DMS79 (cell line): ENCODE data around the gene ADK.

Experiments
- DNase-seq: peaks from one replicate; lab custom pipeline; 2025; lab: John Stamatoyannopoulos, UW

The ADK gene

DNA sequence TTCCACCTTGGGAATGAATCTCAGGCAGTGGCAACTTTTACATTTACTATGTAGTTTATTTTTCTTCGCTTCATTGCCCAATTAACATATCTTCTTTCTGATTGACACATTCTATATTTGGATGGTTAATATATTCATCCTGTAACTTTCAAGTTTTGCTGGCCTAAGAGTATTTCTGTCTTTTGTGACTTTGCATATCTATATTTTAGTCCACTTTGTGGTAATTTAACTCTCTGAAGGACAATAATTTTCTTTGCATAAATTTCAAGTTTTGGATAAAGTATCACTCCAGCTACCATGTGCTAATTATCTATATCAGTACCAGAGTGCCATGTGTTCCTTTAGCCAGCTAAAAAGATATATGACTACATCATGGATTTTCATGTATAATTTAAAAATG, 523.9 kb downstream of the ADK start:
- no peak for DNase-seq

DNA sequence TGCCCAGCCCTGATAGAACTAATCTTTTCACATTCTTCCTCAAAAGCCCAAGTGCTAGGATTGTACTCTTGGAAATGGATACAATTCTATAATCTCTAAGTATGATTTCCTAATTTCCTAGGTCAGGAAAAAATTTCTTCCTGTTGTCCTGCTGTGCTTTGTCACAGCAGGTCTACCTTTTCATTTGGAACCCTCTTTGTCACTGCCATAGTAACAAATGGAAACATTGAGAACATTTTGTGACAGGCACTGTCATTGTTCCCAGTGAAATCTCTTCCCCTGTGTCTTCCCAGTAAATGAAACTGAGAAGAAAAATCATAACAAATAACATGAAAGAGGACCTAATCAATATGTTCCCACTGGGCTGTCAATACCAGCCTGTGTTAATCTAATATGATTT, 524.5 kb downstream of the ADK start:
- DNase-seq, result no peak

DNA sequence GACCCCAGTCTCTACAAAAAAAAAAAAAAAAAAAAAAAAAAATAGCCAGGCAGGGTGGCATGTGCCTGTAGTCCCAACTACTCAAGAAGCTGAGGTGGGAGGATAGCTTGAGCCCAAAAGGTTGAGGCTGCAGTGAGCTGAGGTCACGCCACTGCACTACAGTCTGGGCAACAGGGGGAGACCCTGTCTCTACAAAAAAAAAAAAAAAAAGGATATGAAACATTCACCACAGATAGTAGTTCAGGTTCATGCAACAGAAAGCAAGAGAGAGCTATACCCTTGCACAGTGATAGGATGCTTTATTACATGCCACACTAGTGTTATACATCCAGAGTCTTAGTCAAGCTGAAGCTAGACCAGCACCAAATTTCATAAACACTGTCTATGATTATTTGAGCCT, 526.9 kb downstream of the ADK start:
- no peak for DNase-seq

DNA sequence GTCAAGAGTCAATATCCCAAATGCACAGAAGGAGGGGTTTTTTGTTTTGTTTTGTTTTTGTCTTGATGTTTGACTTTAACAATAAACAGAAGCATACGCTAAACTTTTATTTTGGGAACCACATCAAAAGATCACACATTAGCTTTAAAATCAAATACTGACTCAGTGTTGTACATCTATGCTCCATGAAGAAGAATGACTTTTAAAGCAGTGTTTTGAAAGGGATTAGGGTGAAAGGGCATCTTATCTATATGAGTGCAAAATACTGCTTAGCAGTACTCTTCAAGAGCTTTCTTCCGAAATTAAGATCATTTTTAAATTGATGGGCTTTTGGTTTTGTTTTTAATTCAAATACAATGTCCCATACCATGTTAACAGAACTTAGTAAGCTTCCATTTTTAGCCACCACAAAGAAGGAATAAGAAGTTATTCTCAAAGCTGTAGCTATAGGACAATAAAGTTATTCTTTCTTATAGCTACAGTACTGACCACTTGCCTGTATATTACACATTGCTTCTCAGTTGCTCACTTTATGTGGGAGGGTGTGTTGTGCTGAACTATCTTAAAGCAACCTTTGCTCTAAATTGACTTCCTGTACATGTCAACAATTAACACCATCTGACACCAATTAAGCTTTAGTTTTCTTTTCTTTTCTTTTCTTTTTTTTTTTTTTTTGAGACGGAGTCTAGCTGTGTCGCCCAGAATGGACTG, 531.1 kb downstream of the ADK start:
- no peak for DNase-seq

DNA sequence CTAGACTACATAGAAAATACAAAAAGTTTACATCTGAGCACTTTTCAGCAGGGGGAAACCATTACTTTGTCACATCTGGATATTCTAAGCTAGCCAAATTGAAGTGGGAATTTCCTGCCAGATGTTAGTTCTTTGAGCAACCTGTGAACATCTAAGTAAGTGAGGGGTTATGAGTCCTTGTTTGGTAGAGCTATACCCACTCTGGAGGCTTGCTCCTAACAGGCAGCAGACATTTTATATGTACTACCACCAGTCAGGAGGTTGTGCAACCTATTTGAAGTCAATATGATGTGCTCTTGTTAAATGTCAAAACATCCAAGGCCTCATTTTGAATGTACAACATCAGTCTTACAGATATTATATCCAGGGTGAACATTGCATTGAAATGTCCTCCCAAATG, 532.0 kb downstream of the ADK start:
- no peak for DNase-seq

DNA sequence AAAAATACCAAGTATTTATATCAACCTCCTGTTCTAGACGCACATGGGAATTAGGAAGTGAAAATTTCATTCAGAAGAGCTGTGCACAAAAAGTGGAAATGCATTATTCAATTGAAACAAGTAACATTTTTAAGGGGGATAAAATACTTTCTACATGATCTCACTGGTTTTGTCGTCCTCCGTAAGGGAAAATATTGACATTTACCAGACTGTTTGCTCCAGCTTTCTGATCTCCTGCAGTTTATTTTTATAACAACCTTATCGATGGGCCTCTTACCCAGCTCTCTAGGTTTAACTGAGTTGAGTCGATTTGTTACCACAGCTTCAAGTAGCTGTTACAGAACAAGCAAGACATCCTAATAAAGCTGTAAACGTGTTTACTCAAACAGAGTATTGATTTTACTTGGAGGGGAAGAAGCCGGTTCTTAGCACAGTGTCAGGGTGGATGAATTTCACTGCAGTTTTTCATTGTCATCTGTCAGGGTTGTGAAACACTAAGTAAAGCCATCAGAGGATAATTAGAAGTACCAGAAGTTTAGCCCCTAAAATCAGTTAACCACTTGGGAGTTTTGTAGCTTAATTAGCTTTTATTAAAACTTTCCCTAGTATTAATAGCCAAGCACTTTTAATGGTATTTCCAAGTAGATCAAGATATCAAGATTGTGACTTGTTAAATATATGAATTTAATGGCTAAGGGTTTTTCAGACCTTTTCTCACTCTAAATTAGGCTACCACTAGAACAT, 532.8 kb downstream of the ADK start:
- peak; percentile 81 for DNase-seq

DNA sequence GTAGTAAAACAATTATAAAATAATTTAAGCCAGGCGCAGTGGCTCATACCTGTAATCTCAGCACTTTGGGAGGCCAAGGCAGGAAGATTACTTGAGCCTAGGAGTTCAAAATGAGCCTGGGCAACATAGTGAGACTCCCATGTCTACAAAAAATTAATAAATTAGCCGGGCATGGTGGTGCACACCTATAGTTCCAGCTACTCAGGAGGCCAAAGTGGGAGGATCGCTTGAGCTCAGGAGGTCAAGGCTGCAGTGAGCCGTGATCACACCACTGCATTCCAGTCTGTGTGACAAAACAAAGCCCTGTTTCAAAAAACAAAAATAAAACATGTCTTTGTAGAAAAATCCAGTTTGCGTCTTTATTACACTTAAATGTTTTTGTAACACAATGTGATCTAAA, 533.4 kb downstream of the ADK start:
- no peak for DNase-seq

DNA sequence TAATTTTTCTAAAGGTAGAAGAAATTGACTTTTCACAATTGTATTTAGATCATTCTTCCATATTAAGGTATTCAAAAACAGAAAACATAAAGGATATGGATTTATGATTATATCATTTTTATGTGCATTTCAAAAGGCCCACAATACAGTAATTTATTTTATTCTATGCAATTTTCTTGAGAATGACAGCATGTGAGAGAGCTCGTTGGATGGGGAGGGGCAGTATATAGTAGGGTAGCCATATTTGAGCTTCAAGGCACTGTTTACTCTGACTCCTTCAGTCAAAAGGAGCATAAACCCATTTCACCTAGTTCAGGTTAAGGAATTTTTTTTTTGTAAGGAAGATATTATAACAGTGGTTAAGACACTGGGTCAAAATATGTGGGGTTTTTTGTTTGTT, 534.5 kb downstream of the ADK start:
- DNase-seq, result no peak

DNA sequence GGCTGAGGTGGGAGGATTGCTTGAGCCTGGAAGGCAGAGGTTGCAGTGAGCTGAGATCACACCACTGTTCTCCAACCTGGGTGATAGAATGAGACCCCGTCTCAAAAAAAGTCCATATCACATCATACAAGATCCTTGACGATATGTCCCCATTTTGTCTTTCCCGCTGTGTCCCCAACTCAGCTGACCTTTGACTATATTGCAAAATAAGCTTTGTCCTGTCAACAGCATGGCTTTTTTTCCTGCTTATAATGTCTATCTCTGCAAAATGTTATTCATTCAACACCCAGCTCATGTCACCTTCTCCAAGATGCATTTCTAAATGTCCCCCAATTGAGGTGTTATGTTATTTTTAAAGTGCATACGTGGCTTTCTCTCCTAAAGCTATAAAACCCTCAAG, 539.4 kb downstream of the ADK start:
- no peak for DNase-seq

DNA sequence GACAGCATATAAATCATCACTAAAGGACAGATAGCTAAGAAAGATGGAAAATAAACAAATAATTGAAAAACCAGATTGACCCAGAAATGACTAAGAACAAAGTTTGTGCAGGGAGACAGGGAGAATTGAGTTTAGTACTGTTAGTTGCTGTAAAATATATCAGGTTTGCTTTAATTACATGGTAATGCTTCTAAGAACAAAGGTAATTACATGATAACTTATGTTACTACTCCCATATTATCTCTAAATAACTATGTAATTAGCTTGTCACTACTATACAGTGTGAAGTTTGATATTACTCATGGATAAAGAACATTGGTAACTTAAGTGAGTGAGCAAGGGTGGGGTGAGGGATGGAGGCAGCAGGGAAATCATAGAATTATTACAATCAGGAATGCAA, 540.1 kb downstream of the ADK start:
- no peak for DNase-seq

DNA sequence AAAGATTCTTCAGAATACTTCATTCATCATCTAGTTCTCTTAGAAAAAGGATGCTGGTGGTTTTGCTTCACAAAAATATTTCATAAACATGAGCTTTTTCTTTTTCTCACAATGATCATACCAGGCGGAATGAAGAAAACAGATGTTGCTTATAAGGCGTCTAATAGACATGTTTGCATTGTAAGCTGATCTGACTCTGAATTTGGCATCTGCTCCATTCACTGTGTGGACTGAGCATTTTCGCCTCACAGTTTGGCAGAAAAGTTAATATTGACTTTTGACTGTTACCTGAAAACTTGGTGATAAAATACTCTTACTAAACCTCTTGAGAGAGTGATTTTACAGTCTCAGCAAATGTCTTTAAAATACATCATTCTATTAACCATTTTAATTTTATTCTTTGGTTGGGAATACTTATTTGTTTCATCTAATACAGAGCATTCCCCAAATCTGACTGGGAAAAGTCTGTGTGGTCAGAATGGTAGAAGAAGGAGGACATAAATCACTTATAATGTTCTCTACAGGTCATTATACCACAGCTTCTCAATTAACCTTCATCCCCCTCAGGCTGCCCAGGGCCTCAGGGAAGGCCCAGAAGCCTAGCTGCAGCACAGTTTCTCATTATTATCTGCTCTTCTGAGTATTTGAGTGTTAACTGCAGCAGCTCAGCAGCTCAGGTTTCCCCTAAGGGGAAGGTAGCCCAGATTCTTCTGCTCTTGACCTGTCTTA, 553.8 kb downstream of the ADK start:
- peak; percentile 3 for DNase-seq

DNA sequence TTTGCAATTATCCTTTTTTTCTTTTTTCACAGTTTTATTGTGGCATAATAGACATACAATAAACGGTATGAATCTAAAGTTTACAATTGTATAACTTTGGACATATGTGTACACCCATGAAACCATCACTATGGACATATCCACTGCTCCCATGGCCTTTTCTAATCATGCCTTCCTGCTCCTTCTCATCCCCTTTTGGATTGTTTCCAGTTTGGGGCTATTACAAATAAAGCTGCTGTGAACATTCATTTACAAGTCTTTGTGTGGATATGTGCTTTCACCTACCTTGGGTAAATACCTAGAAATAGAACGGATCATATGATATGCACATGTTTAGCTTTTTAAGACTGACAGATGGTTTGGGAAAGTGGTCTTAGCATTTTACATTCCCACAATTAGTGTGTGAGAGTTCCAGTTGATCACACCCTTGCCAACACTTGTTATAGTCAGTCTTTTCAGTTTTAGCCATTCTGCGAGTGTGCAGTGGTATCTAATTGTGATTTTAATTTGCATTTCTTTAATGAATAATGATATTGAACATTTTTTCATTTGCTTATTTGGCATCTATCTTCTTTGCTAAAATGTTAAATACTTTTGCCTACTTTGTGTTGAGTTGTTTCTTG, 554.4 kb downstream of the ADK start:
- DNase-seq, result peak; percentile 0

DNA sequence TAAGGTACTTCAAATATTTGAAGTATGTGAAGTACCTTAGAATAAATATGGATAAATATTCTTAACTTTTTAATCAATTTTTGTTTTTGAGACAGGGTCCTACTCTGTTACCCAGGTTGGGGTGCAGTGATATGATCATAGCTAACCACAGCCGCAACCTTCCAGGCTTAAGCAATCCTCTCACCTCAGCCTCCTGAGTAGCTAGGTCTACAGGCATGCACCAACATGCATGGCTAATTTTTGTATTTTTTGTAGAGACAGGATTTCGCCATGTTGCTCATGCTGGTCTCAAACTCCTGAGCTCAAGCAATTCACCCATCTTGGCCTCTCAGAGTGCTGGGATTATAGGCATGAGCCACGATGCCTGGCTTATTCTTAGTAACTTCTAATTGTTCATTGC, 555.9 kb downstream of the ADK start:
- DNase-seq, result no peak

DNA sequence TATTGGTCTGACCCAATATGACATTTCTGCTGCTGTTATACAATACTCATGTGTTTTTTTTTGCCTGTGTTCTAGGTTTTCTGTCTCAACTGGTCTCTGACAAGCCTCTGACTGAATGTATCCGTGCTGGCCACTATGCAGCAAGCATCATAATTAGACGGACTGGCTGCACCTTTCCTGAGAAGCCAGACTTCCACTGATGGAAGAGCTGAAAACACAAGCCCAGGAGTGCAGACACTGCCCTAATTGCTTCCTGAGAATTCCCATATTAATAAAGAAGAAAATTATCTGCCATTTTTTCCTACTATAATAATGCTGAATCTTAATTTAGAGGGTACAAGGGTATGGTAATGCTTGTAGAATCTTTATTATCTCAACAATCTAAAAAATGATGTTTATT, 557.2 kb downstream of the ADK start:
- DNase-seq, result no peak

DNA sequence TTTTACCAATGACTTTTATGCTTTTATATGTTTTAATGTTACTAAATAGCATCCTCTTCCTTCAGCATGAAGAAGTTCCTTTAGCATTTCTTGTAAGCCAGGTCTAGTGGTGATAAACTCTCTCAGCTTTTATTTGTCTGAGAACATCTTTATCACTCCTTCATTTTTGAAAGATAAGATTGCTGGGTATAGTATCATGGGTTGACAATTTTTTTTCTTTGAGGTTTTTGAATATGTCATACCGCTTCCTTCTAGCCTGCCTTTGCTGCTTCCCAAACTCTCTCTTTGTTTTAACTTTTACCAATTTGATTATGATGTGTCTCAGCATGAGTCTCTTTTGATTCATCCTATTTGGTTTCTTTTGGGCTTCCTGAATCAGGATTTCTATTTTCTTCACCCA, 567.2 kb downstream of the ADK start:
- no peak for DNase-seq

DNA sequence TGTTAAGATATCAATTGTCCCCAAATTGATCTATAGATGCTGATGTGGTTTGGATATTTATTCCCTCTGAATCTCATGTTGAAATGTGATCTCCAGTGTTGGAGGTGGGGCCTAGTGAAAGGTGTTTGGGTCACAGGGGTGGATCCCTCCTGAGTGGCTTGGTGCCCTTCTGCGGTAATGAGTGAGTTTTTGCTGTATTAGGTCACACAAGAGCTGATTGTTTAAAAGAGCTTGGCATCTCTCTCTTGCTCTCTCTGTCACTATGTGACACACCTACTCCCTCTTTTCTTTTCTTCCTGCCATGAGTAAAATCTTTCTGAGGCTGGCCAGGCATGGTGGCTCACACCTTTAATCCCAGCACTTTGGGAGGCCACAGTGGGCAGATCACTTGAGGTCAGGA, 577.2 kb downstream of the ADK start:
- DNase-seq, result no peak

DNA sequence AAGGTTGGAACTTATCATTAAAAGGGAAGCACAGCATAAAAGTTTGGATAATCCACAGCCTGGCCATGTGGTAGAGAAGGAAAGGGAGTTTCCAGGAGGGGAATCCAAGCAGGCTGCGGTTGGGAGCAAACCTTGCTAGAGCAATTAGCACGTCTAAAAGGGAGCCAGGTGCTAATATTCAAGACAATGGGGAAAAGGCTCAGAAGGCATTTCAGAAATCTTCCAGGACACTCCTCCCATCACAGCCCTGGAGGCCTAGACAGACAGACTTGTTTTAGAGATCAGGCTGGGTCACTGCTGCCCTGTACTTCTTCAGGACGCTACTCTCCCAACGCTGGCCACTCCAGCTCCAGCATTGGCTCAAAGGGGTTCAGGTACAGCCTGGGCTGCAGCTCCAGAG, 579.2 kb downstream of the ADK start:
- no peak for DNase-seq

DNA sequence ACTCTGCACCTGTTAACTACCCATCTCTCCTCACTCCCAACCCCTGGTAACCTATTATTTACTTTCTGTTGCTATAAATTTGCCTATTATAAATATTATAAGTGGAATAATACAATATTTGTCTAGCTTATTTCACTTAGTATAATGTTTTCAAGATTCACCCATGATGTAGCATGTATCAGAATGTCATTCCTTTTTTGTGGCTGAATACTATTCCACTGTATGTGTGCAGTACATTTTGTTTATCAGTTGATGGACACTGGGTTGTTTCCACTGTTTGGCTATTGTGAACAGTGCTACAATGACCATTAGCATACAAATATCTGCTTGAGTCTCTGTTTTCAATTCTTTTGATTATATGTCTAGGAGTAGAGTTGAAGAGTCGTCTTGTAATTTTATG, 582.6 kb downstream of the ADK start:
- DNase-seq, result no peak

DNA sequence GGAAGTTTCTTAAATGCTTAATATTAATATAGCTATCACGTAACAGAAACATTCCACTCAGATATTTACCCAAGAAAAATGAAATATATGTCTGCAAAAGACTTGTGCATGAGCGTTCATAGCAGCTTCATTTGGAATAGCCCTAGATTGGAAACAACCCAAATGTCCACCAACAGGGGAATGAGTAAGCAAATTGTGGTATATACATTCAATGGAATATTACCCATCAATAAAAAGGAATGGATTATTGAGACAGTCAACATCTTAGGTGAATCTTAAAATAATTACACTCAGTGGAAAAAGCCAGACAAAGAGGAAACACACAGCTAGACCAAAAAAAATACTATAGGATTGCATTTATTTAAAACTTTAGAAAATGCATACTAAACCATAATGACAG, 585.0 kb downstream of the ADK start:
- no peak for DNase-seq

DNA sequence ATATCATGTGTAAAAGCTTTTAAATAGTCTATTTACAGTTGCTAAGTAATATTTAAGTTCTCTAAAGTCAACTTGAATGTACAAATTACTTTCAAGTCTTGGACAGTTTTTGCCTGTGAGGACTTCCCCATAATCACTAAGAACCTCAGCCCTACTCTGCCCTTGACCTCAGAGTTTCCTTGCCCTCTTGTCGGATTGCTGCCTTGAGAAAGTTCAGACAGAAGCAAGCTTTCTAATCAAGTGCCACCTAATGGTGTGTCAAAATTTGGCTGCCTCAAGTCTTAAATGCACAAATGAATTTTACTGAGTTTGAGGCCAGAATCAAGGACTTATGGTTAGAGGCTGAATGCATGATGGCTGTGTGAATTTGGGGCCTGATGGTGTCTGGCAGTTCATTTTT, 587.0 kb downstream of the ADK start:
- DNase-seq, result no peak

DNA sequence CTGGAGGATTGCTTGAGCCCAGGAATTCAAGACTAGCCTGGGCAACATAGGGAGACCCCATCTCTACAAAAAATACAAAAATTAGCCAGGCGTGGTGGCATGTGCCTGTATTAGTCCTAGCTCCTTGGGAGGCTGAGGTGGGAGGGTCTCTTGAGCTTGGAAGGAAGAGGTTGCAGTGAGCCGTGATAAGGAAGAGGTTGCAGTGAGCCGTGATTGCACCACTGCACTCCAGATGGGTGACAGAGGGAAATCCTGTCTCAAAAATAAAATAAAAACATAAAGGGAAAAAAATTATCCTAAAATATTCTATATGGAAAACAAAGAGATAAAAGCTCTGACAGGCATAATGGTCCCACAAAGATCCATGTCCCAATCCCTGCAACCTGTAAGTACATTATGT, 587.5 kb downstream of the ADK start:
- no peak for DNase-seq

DNA sequence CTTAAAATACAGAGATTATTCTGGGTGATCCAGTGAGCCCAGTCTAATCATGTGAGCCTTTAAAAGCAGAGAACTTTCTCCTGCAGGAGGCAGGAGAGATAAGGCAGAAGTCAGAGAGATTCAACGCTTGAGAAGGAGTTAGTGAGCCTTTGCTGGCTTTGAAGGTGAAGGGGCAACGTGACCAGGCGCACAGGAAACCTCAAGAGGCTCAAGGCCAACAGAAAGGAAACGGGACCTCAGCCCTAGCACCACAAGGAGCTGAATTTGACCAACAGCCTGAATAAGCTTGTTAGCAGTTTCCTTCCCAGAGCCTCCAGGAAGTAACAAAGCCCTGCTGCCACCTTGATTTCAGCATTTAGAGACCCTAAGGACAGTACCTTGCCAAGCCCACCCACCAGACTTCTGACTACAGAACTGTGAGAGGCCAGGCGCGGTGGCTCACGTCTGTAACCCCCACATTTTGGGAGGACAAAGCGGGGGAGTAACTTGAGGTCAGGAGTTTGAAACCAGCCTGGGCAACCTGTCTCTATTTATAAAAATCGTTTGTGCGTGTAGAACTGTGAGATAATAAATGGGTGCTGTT, 588.1 kb downstream of the ADK start:
- DNase-seq, result no peak

DNA sequence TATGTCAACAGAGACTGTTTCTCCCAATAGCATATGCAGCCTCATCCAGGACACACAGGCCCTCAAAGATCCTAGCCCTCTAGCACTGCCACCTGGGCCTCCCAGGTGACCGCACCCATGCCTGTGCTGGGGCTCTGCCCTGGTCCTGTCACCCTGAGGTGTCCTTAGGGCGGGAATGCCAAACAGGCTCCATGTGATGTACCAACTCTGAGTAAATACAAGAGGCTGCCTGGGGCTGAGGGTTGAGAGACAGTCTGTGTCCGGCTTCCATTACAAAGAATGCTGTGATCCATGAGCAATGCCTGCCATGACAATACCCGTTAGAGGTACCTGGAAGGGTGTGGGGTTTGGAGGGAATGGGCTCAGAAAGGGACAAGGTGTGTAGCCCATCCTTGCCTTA, 592.4 kb downstream of the ADK start:
- DNase-seq, result no peak
